Measurements from ENCODE around the gene RABGAP1. TPM values are rescaled to one million over a fixed set of nuclear protein-coding genes. Genes with fewer than 3 reads are reported as not detected.
A peak's percentile ranks its signal among the peaks of the same experiment; 100 is the strongest.

RABGAP1 gene
- total RNA-seq, 4 donors from 2014 or later: 64.3 to 116 (median 79.5) TPM

- no peak for DNase-seq (ENCODE audit: extremely low spot score)
- no peaks in the 10 kb centered on the region for H3K27me3 ChIP-seq
- no peaks in the 10 kb centered on the region for H3K9me3 ChIP-seq
- intact Hi-C loops (cut with DNase I): no loop called here
- no peak overlapping the region for H3K27ac ChIP-seq (replicated peaks in 1 of 4)
- H3K4me3 ChIP-seq: no peak overlapping the region
- WGBS: 80% methylated on average over 16 of the region's 16 CpGs
- H3K36me3 ChIP-seq: peaks cover 0 to 6% (median 2%) of the 10 kb centered on the region in 4 donors
- peaks cover 40 to 52% (median 46%) of the 10 kb centered on the region in 4 donors for H3K4me1 ChIP-seq
- no peak for TF ChIP-seq EP300 (IDR thresholded peaks at IDR 0.05)
- no peak for TF ChIP-seq POLR2A (IDR thresholded peaks at IDR 0.05; ENCODE audit: low read depth)
- TF ChIP-seq POLR2AphosphoS5 (IDR thresholded peaks at IDR 0.05): no peak
- TF ChIP-seq CTCF (IDR thresholded peaks at IDR 0.05): no peak
Measured at GRCh38 chr9:123115146-123115913, 174.5 kb downstream of the RABGAP1 start.

GRCh38 chr9:123116036-123116435, 175.2 kb downstream of the RABGAP1 start:
- Histone ChIP-seq H3K9me3 (no peaks in the 10 kb centered on the region), H3K27me3 (no peaks in the 10 kb centered on the region), H3K36me3 (no peaks in the 10 kb centered on the region), H3K4me3 (no peak overlapping the region), H3K4me1 (peaks cover 40 to 59% (median 54%) of the 10 kb centered on the region in 4 donors), H3K27ac (replicated peaks in 1 of 4) (no peak overlapping the region)
- no peak for DNase-seq (ENCODE audit: extremely low spot score)
- intact Hi-C loops (cut with DNase I): no loop called here
- TF ChIP-seq POLR2A (IDR thresholded peaks at IDR 0.05; ENCODE audit: low read depth) (no peak), POLR2AphosphoS5 (IDR thresholded peaks at IDR 0.05) (no peak), EP300 (IDR thresholded peaks at IDR 0.05) (no peak), CTCF (IDR thresholded peaks at IDR 0.05) (no peak)
- 82% methylated on average over 6 of the region's 6 CpGs for WGBS

GRCh38 chr9:123119566-123119965, 178.7 kb downstream of the RABGAP1 start:
- no peaks in the 10 kb centered on the region for H3K36me3 ChIP-seq
- no peaks in the 10 kb centered on the region for H3K27me3 ChIP-seq
- H3K4me3 ChIP-seq: no peak overlapping the region
- H3K27ac ChIP-seq (replicated peaks in 1 of 4): peak overlapping the region; percentile 39 to 62 (median 59)
- intact Hi-C loops (cut with DNase I): no loop called here
- 67% methylated on average over 6 of the region's 7 CpGs for WGBS
- no peak for DNase-seq (ENCODE audit: extremely low spot score)
- TF ChIP-seq CTCF (IDR thresholded peaks at IDR 0.05) (no peak), POLR2A (IDR thresholded peaks at IDR 0.05; ENCODE audit: low read depth) (no peak), EP300 (IDR thresholded peaks at IDR 0.05) (no peak), POLR2AphosphoS5 (IDR thresholded peaks at IDR 0.05) (peak in 1 of 2 donors; percentile 37)
- H3K4me1 ChIP-seq: peaks cover 29 to 53% (median 48%) of the 10 kb centered on the region in 4 donors
- no peaks in the 10 kb centered on the region for H3K9me3 ChIP-seq

- no peak for TF ChIP-seq POLR2A (IDR thresholded peaks at IDR 0.05; ENCODE audit: low read depth)
- no peak for TF ChIP-seq POLR2AphosphoS5 (IDR thresholded peaks at IDR 0.05)
- no peak for TF ChIP-seq EP300 (IDR thresholded peaks at IDR 0.05)
- no peak for TF ChIP-seq CTCF (IDR thresholded peaks at IDR 0.05)
- no peaks in the 10 kb centered on the region for H3K36me3 ChIP-seq
- H3K27me3 ChIP-seq: no peaks in the 10 kb centered on the region
- WGBS: 50% methylated on average over 4 of the region's 5 CpGs
- H3K27ac ChIP-seq (replicated peaks in 1 of 4): peak overlapping the region; percentile 39 to 62 (median 51)
- intact Hi-C loops (cut with DNase I): no loop called here
- peaks cover 28 to 50% (median 45%) of the 10 kb centered on the region in 4 donors for H3K4me1 ChIP-seq
- no peaks in the 10 kb centered on the region for H3K9me3 ChIP-seq
- no peak overlapping the region for H3K4me3 ChIP-seq
- no peak for DNase-seq (ENCODE audit: extremely low spot score)
Measured at GRCh38 chr9:123120131-123120530, 179.3 kb downstream of the RABGAP1 start.

All from esophagus muscularis mucosa (tissue), 4 donors.